Right renal pelvis (tissue), 4 donors: ENCODE measurements around the gene CAPSL. TPM values are rescaled to one million over a fixed set of nuclear protein-coding genes. Genes with fewer than 3 reads are reported as not detected.
"Not testable (repeated sequence)": the region's sequence is repeated elsewhere in the genome, so short reads cannot be mapped to it uniquely, and the experiment has no call there.

ENCODE experiments used
- DNase-seq, 4 donors: peaks; one replicate each; pipeline ENCODE4 v3.0.0-alpha.2; 2013; ENCODE audit warnings: low read depth in 4 of 4, low spot score in 3 of 4, missing footprints in 1 of 4
- polyA plus RNA-seq, 4 donors: library from polyadenylated mRNA; unstranded; fragments of 120-200 nt; gene quantifications; one replicate each; pipeline ENCODE4 v1.2.1, GENCODE V29; 2013; ENCODE audit not compliant: insufficient read length in 4 of 4

Gene CAPSL
- 1 to 10 TPM; 5.3 to 7.4 (median 6.6) TPM for polyA plus RNA-seq

- DNase-seq: peak; percentile 73 to 92 (median 89)
Measured at GRCh38 chr5:35938568-35939227, at the start of gene CAPSL. CAPSL (minus strand) TSS chr5:35938622; CDS start chr5:35921120, 17,502 bp downstream.

- no peak for DNase-seq
Measured at GRCh38 chr5:35987776-35988175, 49.4 kb upstream of the CAPSL start.

- DNase-seq: no peak
Measured at GRCh38 chr5:35979715-35980114, 41.3 kb upstream of the CAPSL start.

- DNase-seq: not testable (repeated sequence)
Measured at GRCh38 chr5:35976859-35977258, 38.4 kb upstream of the CAPSL start.

- no peak for DNase-seq
Measured at GRCh38 chr5:35974570-35974969, 36.1 kb upstream of the CAPSL start.

- no peak for DNase-seq
Measured at GRCh38 chr5:35971878-35972210, 33.4 kb upstream of the CAPSL start.

GRCh38 chr5:35971186-35971877, 32.9 kb upstream of the CAPSL start:
- no peak for DNase-seq

GRCh38 chr5:35963381-35963843, 25.0 kb upstream of the CAPSL start:
- DNase-seq: no peak

GRCh38 chr5:35960328-35960727, 21.9 kb upstream of the CAPSL start:
- DNase-seq: no peak

GRCh38 chr5:35956429-35956828, 18.0 kb upstream of the CAPSL start:
- DNase-seq: no peak

GRCh38 chr5:35954175-35954574, 15.8 kb upstream of the CAPSL start:
- no peak for DNase-seq

- no peak for DNase-seq
Measured at GRCh38 chr5:35947085-35947484, 8.7 kb upstream of the CAPSL start.

- DNase-seq: no peak
Measured at GRCh38 chr5:35939639-35940038, 1.2 kb upstream of the CAPSL start.

GRCh38 chr5:35926389-35927051, 11.9 kb downstream of the CAPSL start:
- DNase-seq: peak in 3 of 4 donors; percentile 51 to 58 (median 53)

GRCh38 chr5:35924950-35925722, 13.3 kb downstream of the CAPSL start:
- peak in 3 of 4 donors; percentile 30 to 48 (median 44) for DNase-seq

- no peak for DNase-seq
Measured at GRCh38 chr5:35924122-35924949, 14.1 kb downstream of the CAPSL start.

GRCh38 chr5:35922468-35922867, 16.0 kb downstream of the CAPSL start:
- no peak for DNase-seq

GRCh38 chr5:35921930-35922329, 16.5 kb downstream of the CAPSL start:
- no peak for DNase-seq

- DNase-seq: no peak
Measured at GRCh38 chr5:35920890-35921289, 17.5 kb downstream of the CAPSL start.

- DNase-seq: no peak
Measured at GRCh38 chr5:35919191-35919590, 19.2 kb downstream of the CAPSL start.
